Memory B cell (primary cell): ENCODE measurements around the gene CAMKK2.
"Not testable (repeated sequence)": the region's sequence is repeated elsewhere in the genome, so short reads cannot be mapped to it uniquely, and the experiment has no call there.

Experiments used
- ATAC-seq: fragments of 150-1000 bp; cut with Tn5 transposase; 2 replicates; pipeline ENCODE4 v1.10.0; 2021; ENCODE audit warnings: low read depth, mild to moderate bottlenecking, moderate library complexity
- DNase-seq, 2 donors: peaks; one replicate each; pipeline ENCODE4 v3.0.0; 2022; ENCODE audit warnings: low spot score in 2 of 2
- H3K27ac Mint-ChIP-seq: one replicate; pipeline ENCODE4 v1.8.0; 2022; ENCODE audit warnings: mild to moderate bottlenecking, moderate library complexity, mixed read lengths
- H3K27me3 Mint-ChIP-seq: one replicate; pipeline ENCODE4 v1.8.0; 2022; ENCODE audit warnings: mixed read lengths
- H3K36me3 Mint-ChIP-seq: one replicate; pipeline ENCODE4 v1.8.0; 2022; ENCODE audit warnings: mild to moderate bottlenecking, mixed read lengths
- H3K4me1 Mint-ChIP-seq: one replicate; pipeline ENCODE4 v1.8.0; 2022; ENCODE audit warnings: mixed read lengths
- H3K4me3 Mint-ChIP-seq: one replicate; pipeline ENCODE4 v1.8.0; 2022; ENCODE audit warnings: mild to moderate bottlenecking, moderate library complexity, mixed read lengths
- H3K9me3 Mint-ChIP-seq: one replicate; pipeline ENCODE4 v1.8.0; 2022; ENCODE audit warnings: mixed read lengths

Gene CAMKK2

GRCh38 chr12:121209624-121210572 is 86.6 kb downstream of the CAMKK2 start, which contains the start of gene P2RX4:
Gene P2RX4 (plus strand): TSS chr12:121210129. CDS start chr12:121210165, 36 bp downstream.
- H3K36me3 Mint-ChIP-seq, result no peaks in the 10 kb centered on the region
- DNase-seq (peak; percentile 82 to 83), ATAC-seq (peak; percentile 85)
- H3K27ac Mint-ChIP-seq, result peak within 1 kb of the TSS; percentile 96
- no peaks in the 10 kb centered on the region for H3K9me3 Mint-ChIP-seq
- no peaks in the 10 kb centered on the region for H3K27me3 Mint-ChIP-seq
- H3K4me1 Mint-ChIP-seq, result peaks cover 11% of the 10 kb centered on the region
- H3K4me3 Mint-ChIP-seq, result peak within 1 kb of the TSS; percentile 86

GRCh38 chr12:121209221-121209620 is 87.3 kb downstream of the CAMKK2 start:
- no peaks in the 10 kb centered on the region for H3K27me3 Mint-ChIP-seq
- no peak for ATAC-seq
- H3K27ac Mint-ChIP-seq, result peak overlapping the region; percentile 96
- H3K36me3 Mint-ChIP-seq, result no peaks in the 10 kb centered on the region
- peaks cover 10% of the 10 kb centered on the region for H3K4me1 Mint-ChIP-seq
- no peak for DNase-seq
- H3K4me3 Mint-ChIP-seq, result peak overlapping the region; percentile 81
- no peaks in the 10 kb centered on the region for H3K9me3 Mint-ChIP-seq

GRCh38 chr12:121208571-121208970 is 87.9 kb downstream of the CAMKK2 start:
- H3K27ac Mint-ChIP-seq, H3K9me3 Mint-ChIP-seq, H3K36me3 Mint-ChIP-seq, ATAC-seq, DNase-seq, H3K4me1 Mint-ChIP-seq, H3K27me3 Mint-ChIP-seq: not testable (repeated sequence)
- H3K4me3 Mint-ChIP-seq, result peak overlapping the region; percentile 34

GRCh38 chr12:121205491-121205890 is 91.0 kb downstream of the CAMKK2 start:
- H3K27me3 Mint-ChIP-seq, result no peaks in the 10 kb centered on the region
- H3K9me3 Mint-ChIP-seq, result no peaks in the 10 kb centered on the region
- DNase-seq, result no peak
- no peak for ATAC-seq
- H3K36me3 Mint-ChIP-seq, result no peaks in the 10 kb centered on the region
- peaks cover 6% of the 10 kb centered on the region for H3K4me1 Mint-ChIP-seq
- H3K4me3 Mint-ChIP-seq, result no peak overlapping the region
- no peak overlapping the region for H3K27ac Mint-ChIP-seq

GRCh38 chr12:121203482-121203881 is 93.0 kb downstream of the CAMKK2 start:
- Mint-ChIP-seq H3K27me3 (no peaks in the 10 kb centered on the region), H3K27ac (no peak overlapping the region), H3K9me3 (no peaks in the 10 kb centered on the region), H3K36me3 (no peaks in the 10 kb centered on the region), H3K4me3 (no peak overlapping the region), H3K4me1 (peaks cover 3% of the 10 kb centered on the region)
- DNase-seq, result no peak
- ATAC-seq, result no peak

- Mint-ChIP-seq H3K4me1 (peaks cover 3% of the 10 kb centered on the region), H3K4me3 (no peak overlapping the region), H3K27ac (no peak overlapping the region), H3K36me3 (no peaks in the 10 kb centered on the region), H3K9me3 (no peaks in the 10 kb centered on the region), H3K27me3 (no peaks in the 10 kb centered on the region)
- ATAC-seq, result no peak
- no peak for DNase-seq
These were observed 93.8 kb downstream of the CAMKK2 start for GRCh38 chr12:121202407-121203355.

- not testable (repeated sequence) for H3K36me3 Mint-ChIP-seq, H3K27me3 Mint-ChIP-seq, H3K9me3 Mint-ChIP-seq, H3K4me1 Mint-ChIP-seq, H3K4me3 Mint-ChIP-seq, DNase-seq, H3K27ac Mint-ChIP-seq, ATAC-seq
These were observed 95.4 kb downstream of the CAMKK2 start for GRCh38 chr12:121201140-121201539.

- ATAC-seq (no peak), DNase-seq (no peak)
- no peaks in the 10 kb centered on the region for H3K36me3 Mint-ChIP-seq
- no peaks in the 10 kb centered on the region for H3K27me3 Mint-ChIP-seq
- H3K4me1 Mint-ChIP-seq, result peaks cover 4% of the 10 kb centered on the region
- no peak overlapping the region for H3K4me3 Mint-ChIP-seq
- H3K27ac Mint-ChIP-seq, result no peak overlapping the region
- H3K9me3 Mint-ChIP-seq, result no peaks in the 10 kb centered on the region
These were observed 97.6 kb downstream of the CAMKK2 start for GRCh38 chr12:121198949-121199348.

GRCh38 chr12:121196902-121197301 is 99.6 kb downstream of the CAMKK2 start:
- Mint-ChIP-seq H3K4me3 (peak overlapping the region; percentile 18), H3K9me3 (no peaks in the 10 kb centered on the region), H3K27me3 (no peaks in the 10 kb centered on the region), H3K36me3 (no peaks in the 10 kb centered on the region), H3K27ac (no peak overlapping the region), H3K4me1 (peaks cover 4% of the 10 kb centered on the region)
- DNase-seq (no peak), ATAC-seq (peak; percentile 95)

- Mint-ChIP-seq H3K27me3 (no peaks in the 10 kb centered on the region), H3K4me1 (peaks cover 5% of the 10 kb centered on the region), H3K36me3 (no peaks in the 10 kb centered on the region), H3K9me3 (no peaks in the 10 kb centered on the region), H3K4me3 (no peak overlapping the region), H3K27ac (no peak overlapping the region)
- DNase-seq, result no peak
- no peak for ATAC-seq
These were observed 105.4 kb downstream of the CAMKK2 start for GRCh38 chr12:121191151-121191550.

- no peaks in the 10 kb centered on the region for H3K36me3 Mint-ChIP-seq
- peaks cover 6% of the 10 kb centered on the region for H3K4me1 Mint-ChIP-seq
- no peaks in the 10 kb centered on the region for H3K9me3 Mint-ChIP-seq
- H3K27me3 Mint-ChIP-seq, result no peaks in the 10 kb centered on the region
- H3K4me3 Mint-ChIP-seq, result no peak overlapping the region
- ATAC-seq, result peak; percentile 74
- no peak overlapping the region for H3K27ac Mint-ChIP-seq
- DNase-seq, result no peak
These were observed 105.9 kb downstream of the CAMKK2 start for GRCh38 chr12:121190523-121191031.

GRCh38 chr12:121189619-121190155 is 106.8 kb downstream of the CAMKK2 start:
- H3K9me3 Mint-ChIP-seq, result no peaks in the 10 kb centered on the region
- no peaks in the 10 kb centered on the region for H3K36me3 Mint-ChIP-seq
- H3K4me3 Mint-ChIP-seq, result no peak overlapping the region
- H3K27ac Mint-ChIP-seq, result no peak overlapping the region
- peaks cover 11% of the 10 kb centered on the region for H3K4me1 Mint-ChIP-seq
- DNase-seq (no peak), ATAC-seq (no peak)
- H3K27me3 Mint-ChIP-seq, result no peaks in the 10 kb centered on the region

- no peak for DNase-seq
- no peak overlapping the region for H3K27ac Mint-ChIP-seq
- ATAC-seq, result no peak
- H3K27me3 Mint-ChIP-seq, result no peaks in the 10 kb centered on the region
- no peaks in the 10 kb centered on the region for H3K9me3 Mint-ChIP-seq
- no peaks in the 10 kb centered on the region for H3K36me3 Mint-ChIP-seq
- peaks cover 11% of the 10 kb centered on the region for H3K4me1 Mint-ChIP-seq
- no peak overlapping the region for H3K4me3 Mint-ChIP-seq
These were observed 107.4 kb downstream of the CAMKK2 start for GRCh38 chr12:121189131-121189530.
